ENCODE measurements around the gene PDIA4.
"Not testable (repeated sequence)": the region's sequence is repeated elsewhere in the genome, so short reads cannot be mapped to it uniquely, and the experiment has no call there.

PDIA4 gene

DNA sequence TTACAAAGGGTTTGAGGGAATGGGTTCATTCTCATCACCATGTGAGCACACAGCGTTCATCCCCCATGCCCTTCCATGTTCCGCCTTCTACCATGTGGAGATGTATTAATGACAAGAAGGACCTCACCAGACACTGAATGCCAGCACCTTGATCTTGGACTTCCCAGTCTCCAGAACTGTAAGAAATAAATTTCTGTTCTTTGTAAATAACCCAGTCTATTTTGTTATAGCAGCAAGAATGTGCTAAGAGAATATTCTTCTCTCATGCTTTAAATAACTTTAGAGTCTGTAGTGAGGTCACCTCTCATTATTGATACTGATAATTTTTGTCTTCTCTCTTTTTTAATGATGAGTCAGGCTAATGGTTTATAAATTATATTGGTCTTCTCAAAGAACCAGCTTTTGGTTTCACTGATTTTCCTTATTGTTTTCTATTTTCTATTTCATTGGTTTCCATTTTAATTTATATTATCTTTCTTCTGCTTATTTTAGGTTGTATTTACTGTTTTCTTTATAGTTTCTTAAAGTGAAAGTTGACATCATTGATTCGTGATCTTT lies 3.1 kb upstream of the PDIA4 start:
- no peak for DNase-seq

DNA sequence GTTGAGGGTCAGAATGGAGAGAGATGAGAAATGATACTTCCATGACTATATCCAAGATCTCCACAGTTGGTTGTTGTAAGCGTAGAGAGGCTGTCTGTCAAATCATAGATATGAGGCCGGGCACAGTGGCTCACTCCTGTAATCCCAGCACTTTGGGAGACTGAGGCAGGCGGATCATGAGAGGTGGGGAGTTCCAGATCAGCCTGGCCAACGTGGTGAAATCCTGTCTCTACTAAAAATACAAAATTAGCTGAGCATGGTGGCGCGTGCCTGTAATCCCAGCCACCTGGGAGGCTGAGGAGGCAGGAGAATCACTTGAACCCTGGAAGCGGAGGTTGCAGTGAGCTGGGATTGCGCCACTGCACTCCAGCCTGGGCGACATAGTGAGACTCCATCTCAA lies 2.1 kb upstream of the PDIA4 start:
- DNase-seq = not testable (repeated sequence)

GRCh38 chr7:149027611-149028345 lies 527 bp downstream of the PDIA4 start:
- DNase-seq = no peak

DNA sequence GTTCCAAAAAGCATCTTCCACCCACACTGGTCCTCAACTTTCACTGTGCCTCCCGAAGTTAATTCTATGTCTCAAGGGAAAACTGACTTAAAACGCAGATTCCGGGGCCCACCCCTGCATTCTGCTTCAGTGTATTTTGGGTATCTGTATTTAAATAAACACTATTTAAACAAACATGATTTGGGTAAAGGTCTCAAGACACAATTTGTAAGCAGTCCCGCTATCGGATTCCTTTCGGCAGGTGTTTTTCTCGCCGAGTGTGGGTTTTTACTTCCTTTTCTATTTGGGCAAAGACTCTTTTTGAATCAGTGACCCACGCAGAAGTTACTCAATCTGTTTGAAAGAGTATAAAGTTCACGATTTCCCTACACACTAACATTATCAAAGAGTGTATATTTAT lies 1.2 kb downstream of the PDIA4 start:
- DNase-seq = no peak

DNA sequence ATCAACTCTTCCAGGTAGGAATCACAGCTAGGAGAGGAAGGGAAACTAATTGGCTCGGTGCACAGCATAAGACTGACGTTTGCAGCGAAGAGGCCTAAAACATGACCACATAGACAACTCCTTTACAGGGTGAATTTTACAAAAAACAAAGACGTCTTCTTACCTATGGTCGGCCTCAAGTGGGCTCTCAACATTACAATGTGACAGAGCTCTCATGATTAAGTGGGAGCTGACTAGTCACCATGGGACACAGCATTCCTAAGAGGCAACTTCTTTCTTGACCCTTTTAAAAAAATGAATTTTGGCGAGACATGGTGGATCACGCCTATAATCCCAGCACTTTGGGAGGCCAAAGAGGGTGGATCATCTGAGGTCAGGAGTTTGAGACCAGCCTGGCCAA lies 4.6 kb downstream of the PDIA4 start:
- DNase-seq = no peak

DNA sequence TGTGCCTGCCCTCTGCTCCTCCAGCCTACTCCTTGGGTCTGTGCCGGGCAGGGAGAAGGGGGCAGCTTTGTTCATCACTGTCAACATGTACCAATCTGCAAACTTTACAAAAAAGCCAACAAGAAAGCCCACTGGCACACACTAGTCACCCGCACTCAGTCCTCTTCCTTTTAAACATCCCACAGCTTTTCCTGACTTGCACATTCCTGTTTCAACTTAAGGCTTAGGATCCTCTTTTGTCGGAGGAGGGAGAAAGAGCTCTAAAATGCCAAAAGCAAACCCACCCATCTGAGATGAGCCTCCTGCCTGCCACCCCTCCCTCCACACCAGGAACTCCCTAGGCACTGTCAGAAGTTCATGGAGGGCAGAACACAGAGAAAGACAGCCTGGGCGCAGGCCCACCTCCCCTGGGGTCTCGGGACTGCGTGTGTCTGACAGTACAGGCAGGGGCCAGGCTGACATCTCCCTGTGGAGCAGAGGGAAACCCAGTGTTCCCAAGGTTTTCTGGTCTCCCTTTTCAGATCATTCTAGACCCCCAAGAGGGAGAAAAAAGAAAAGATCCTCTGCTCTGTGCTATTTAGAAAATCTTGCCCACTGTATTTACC lies 5.4 kb downstream of the PDIA4 start:
- no peak for DNase-seq

DNA sequence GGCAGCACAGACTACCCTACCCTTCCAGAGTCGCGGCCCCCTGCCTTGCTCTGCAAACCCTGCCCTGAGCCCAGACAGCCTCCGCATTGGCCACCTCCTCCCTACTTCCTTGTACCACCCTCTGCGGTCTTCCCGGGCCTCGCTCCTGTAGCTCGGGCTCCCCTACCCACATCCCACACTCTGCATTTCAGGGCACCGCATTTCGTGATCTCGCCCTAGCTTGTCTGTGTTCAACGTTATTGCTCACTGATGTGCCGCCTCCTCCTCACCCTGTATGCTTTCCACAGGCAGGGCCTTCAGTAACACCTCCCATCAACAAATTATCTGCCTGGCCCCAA lies 6.6 kb downstream of the PDIA4 start:
- no peak for DNase-seq

DNA sequence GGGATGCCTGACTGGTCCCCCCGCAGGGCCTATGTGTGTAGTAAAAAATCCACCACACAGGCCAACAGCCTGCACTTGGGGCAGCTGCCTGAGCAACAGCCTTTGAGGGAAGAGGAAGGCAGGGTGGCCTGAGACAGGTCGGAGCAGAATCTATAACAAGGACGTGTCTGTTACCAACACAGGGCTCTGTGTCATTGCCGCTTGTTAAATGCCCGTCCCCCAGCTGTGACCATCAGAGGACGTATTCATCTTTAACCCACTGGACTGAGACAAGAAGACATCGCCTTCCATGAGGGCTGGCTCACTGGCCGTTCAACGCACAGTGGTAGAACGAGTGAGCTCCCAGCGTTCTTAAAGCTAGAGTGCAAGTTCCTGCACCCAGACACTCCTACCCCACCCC lies 7.8 kb downstream of the PDIA4 start:
- no peak for DNase-seq

- no peak for DNase-seq
These were observed 11.4 kb downstream of the PDIA4 start for GRCh38 chr7:149016876-149017275.

- no peak for DNase-seq
These were observed 14.0 kb downstream of the PDIA4 start for GRCh38 chr7:149014309-149014708.

- no peak for DNase-seq
These were observed 14.4 kb downstream of the PDIA4 start for GRCh38 chr7:149013876-149014275.

DNA sequence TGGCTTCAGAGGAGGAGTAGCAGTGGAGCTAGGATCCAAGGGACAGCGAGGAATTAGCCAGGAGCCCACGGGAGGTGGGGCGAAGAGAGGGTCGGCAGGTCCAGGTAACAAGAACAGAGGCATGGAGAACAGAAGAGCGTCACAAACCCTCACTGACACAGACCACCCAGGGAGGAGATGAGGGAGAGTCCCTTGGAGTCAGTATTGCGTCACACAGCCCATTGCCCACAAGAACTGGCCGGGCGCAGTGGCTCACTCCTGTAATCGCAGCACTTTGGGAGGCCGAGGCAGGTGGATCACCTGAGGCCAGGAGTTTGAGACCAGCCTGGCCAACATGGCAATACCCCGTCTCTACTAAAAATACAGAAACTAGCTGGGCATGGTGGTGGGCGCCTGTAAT lies 15.6 kb downstream of the PDIA4 start:
- DNase-seq = not testable (repeated sequence)

DNA sequence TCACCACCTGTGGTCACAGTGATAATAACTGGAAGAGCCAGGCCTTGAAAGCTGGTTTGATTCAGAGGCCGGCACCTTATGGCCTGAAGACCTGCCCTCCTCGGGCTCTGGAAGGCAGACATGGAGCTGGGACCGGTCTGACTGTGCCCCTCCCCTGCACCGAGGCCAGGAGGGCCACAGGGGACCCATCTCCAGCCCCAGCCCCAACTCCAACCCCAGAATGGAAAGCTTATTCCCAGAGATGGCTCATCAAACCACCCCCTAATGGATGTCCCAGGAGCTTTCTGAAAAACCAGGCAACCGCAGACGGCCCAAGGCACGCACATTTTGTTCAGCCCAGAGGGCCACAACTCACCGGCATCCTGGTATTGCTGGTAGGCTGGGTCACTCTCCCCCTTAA lies 16.8 kb downstream of the PDIA4 start:
- DNase-seq = no peak

- DNase-seq = no peak
These were observed 17.9 kb downstream of the PDIA4 start for GRCh38 chr7:149010451-149010850.

DNA sequence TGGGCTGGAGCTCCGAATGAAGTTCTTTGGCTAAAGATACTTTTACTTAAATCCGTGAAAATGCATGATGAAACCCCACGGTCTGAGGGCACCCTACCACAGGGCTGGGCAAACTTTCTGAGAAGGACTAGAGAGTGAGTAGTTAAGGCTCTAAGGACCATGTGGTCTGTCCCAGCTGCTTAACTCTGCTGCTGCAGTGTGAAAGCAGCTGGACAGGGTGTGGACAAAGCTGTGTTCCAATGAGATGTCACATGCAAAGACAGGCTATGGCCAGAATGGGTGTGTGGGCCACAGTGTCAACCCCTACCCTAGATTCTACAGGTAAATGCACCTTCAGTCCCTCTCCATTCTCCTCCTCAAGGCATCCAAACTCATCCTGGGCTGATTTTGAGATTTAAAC lies 18.8 kb downstream of the PDIA4 start:
- DNase-seq = no peak

DNA sequence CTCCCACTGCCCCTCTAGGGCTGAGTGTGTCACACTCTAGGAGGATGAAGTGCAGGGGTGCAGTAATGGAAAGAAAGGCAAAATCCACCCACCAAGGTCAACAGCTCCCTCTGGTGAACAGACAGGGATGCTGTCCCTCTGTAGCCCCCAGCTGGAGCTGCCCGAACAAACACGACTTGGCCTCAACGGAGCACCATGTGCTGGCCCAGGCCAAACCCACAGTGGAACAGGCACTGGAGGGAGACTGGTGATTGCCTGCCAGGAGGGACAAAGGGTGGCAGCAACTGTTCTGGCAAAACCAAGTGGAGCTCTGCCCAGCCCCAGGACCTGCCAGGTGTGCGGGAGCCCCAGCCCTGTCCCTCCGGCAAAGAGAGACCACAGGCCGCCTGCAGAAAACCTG lies 20.7 kb downstream of the PDIA4 start:
- no peak for DNase-seq

GRCh38 chr7:149007146-149007545 lies 21.2 kb downstream of the PDIA4 start:
- DNase-seq = no peak

DNA sequence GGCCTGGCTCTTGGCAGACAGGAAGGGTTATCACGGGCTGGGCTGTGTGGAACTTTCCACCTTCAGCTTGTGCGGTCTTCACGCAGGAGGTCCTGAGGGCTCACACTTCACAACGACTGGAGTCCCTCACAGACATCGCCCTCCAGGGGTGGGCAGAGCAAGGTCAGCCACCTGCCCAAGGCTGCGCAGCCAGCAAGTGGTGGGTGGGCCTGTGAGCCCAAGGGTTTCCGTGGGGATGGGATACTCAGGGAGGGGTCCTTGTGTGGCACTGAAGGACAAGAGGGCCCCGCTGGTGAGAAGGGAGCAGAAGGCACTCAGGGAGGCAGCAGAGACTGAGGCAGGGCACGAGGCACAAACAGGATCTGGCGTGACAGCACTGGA lies 22.0 kb downstream of the PDIA4 start:
- DNase-seq = no peak

GRCh38 chr7:149005427-149006344 lies 22.6 kb downstream of the PDIA4 start:
- DNase-seq = peak; percentile 74

DNA sequence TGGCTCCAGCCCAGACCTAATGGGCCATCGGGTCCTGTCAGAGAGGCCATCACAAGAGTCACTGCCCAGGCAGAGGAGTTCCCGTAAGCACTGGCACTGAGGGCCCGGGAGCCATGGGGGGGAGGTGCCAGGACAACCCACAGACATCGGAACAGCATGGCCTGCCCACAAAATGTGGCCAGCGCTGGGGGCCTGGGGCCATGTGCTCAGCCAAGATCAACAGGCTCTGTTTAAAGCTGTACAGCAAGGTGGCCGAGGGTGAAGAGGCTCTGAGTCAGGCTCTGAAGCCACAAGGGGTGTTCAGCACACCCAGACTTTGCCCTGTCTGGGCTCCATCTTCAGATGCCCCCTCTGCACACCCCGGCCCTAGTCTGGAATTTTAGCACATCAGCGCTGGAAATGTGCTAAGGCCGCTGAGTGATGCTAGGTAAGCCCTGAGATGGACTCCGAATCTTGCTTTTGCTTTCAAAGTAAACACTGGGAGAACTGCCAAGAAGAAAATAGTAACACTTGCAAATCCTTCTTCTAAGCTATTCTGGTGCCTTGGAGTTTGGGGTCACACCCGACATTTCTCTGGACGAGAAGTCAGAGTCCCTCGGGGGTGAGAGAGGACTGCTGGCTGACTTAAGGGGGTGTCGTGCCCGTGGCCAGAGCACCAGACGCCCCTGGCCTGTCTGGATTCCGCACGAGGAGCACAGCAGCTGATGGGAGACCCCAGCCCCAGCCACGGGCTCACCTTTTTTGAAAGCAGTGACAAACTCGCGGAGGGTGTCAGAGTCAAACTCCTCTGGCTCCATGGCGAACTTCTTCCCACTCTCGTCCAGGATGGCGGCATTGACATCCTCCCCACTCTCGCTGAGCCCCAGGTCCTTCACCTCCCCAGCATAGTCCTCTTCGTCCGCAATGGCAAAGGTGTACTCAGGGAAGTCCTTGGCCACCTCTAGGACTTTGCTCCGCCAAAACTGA lies 23.6 kb downstream of the PDIA4 start:
- no peak for DNase-seq

- no peak for DNase-seq
These were observed 24.6 kb downstream of the PDIA4 start for GRCh38 chr7:149003560-149004305.

DNA sequence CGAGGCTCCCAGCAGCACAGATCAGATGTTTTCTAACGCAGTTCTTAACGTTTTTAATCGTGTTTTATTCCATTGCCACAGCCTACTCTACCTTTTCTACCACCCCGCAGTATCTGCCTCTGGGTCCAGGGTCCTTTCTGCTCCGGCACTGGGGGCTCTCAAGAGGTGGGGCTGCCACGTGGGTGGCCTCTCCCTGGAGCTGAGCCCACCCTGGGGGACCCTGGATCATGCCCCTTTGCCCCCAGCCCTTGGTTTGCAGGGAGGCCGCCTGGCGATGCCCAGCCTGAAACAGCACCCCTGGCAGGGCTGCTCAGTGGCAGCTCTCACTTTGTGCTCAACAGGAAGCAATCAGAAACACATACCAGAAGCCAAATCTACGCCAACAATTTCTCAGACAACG lies 25.3 kb downstream of the PDIA4 start:
- DNase-seq = no peak

Data from right hindlimb (tissue), 1 donor.